22Rv1 (cell line): ENCODE measurements around the gene ITPK1.

Experiments
- ZFX ChIP-seq: fragments of 450-650 bp; IDR thresholded peaks from 2 replicates; pipeline ENCODE4 v1.6.1; 2017; ENCODE audit warnings: antibody characterized with exemption, borderline replicate concordance
- TF ChIP-seq, protein P1 (sequence below): fragments of 450-650 bp; IDR thresholded peaks from 2 replicates; pipeline ENCODE4 v1.5.1; 2017; ENCODE audit warnings: mild to moderate bottlenecking

DNA sequence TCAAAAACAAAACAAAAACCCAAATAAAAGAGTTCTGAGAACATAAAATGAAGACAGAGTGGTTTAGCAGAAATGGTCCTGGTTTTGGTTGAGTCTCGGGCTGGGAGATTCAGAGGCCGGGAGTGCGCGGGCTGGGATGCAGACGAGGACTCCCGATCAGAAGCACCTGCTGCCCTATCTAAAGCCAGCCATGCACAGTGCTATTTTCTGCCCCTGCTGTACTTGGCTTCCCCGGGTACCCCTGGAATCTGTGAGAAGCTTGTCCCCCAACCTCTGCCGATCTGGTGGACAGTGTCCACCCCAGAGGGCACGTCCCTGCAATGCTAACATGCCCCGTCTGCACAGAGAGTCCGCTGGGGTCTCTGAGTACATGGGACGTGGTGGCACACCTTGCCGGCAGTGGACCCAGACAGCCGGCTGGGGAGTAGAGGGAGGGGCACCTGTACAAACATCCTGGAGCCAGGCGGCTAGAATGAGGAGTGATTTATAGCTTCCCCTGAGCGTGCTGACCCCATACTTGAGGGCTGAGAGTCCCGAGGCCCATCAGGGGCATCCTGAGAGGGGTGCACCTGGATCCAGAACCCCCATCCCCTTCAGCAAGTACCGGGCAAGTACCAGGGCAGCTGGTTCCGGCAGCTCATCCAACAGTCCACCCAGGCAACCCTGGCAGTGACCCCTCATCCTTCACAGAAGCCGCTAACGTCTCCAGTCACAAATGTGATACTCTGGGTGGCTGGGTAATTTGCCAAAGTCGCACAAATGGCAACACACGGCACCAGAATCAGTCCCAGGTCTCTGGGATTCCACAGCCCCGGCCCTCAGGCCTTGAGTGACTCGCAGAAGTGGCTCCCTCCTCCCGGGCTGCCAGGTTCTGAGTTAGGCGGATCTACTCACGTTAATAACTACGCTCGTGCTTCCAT lies 155.7 kb downstream of the ITPK1 start:
- TF ChIP-seq, protein P1, sequence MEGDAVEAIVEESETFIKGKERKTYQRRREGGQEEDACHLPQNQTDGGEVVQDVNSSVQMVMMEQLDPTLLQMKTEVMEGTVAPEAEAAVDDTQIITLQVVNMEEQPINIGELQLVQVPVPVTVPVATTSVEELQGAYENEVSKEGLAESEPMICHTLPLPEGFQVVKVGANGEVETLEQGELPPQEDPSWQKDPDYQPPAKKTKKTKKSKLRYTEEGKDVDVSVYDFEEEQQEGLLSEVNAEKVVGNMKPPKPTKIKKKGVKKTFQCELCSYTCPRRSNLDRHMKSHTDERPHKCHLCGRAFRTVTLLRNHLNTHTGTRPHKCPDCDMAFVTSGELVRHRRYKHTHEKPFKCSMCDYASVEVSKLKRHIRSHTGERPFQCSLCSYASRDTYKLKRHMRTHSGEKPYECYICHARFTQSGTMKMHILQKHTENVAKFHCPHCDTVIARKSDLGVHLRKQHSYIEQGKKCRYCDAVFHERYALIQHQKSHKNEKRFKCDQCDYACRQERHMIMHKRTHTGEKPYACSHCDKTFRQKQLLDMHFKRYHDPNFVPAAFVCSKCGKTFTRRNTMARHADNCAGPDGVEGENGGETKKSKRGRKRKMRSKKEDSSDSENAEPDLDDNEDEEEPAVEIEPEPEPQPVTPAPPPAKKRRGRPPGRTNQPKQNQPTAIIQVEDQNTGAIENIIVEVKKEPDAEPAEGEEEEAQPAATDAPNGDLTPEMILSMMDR = no peak
- no peak for TF ChIP-seq ZFX
